ENCODE measurements around the gene ADAMTS16.

GRCh38 chr5:5291357-5291756, 151.2 kb downstream of the ADAMTS16 start:
- TF ChIP-seq POLR2A (IDR thresholded peaks at IDR 0.05) = no peak
- TF ChIP-seq CTCF (IDR thresholded peaks at IDR 0.05) = no peak

Data from esophagus squamous epithelium (tissue), 4 donors.